ENCODE results near the gene DDX27.
A peak's percentile ranks its signal among the peaks of the same experiment; 100 is the strongest.
"Not testable (repeated sequence)": the region's sequence is repeated elsewhere in the genome, so short reads cannot be mapped to it uniquely, and the experiment has no call there.

The DDX27 gene

GRCh38 chr20:49219091-49219923 is at the start of gene DDX27:
DDX27 (plus strand) TSS chr20:49219416; CDS start chr20:49219449, 33 bp downstream.
- FAIRE-seq: peak; percentile 78

GRCh38 chr20:49169547-49169946 is 49.7 kb upstream of the DDX27 start:
- no peak for FAIRE-seq

GRCh38 chr20:49170714-49171113 is 48.5 kb upstream of the DDX27 start:
- FAIRE-seq: no peak

GRCh38 chr20:49171909-49172308 is 47.3 kb upstream of the DDX27 start:
- FAIRE-seq: no peak

- FAIRE-seq: no peak
These were observed 46.8 kb upstream of the DDX27 start for GRCh38 chr20:49172413-49172812.

GRCh38 chr20:49174183-49174582 is 45.0 kb upstream of the DDX27 start:
- no peak for FAIRE-seq

GRCh38 chr20:49179368-49180277 is 39.6 kb upstream of the DDX27 start:
- FAIRE-seq: peak; percentile 30

- no peak for FAIRE-seq
These were observed 37.8 kb upstream of the DDX27 start for GRCh38 chr20:49181265-49181877.

- FAIRE-seq: no peak
These were observed 35.8 kb upstream of the DDX27 start for GRCh38 chr20:49183444-49183843.

GRCh38 chr20:49184084-49184501 is 35.1 kb upstream of the DDX27 start:
- not testable (repeated sequence) for FAIRE-seq

GRCh38 chr20:49184691-49185070 is 34.5 kb upstream of the DDX27 start:
- FAIRE-seq: no peak

- FAIRE-seq: no peak
These were observed 34.0 kb upstream of the DDX27 start for GRCh38 chr20:49185071-49185761.

GRCh38 chr20:49186535-49187329 is 32.5 kb upstream of the DDX27 start:
- FAIRE-seq: no peak

- no peak for FAIRE-seq
These were observed 31.8 kb upstream of the DDX27 start for GRCh38 chr20:49187330-49187850.

GRCh38 chr20:49187851-49188641 is 31.2 kb upstream of the DDX27 start, which contains the start of gene STAU1:
STAU1 (minus strand) TSS chr20:49188334; CDS start chr20:49166201, 22,133 bp downstream.
- FAIRE-seq: no peak

GRCh38 chr20:49192944-49193518 is 26.2 kb upstream of the DDX27 start:
- not testable (repeated sequence) for FAIRE-seq

- FAIRE-seq: no peak
These were observed 19.4 kb upstream of the DDX27 start for GRCh38 chr20:49199729-49200293.

GRCh38 chr20:49203011-49203410 is 16.2 kb upstream of the DDX27 start:
- FAIRE-seq: no peak

- FAIRE-seq: no peak
These were observed 15.5 kb upstream of the DDX27 start for GRCh38 chr20:49203746-49204145.

- no peak for FAIRE-seq
These were observed 12.1 kb upstream of the DDX27 start for GRCh38 chr20:49207076-49207475.
